Measurements from ENCODE around the gene DDX18.

- TF ChIP-seq CTCF (IDR thresholded peaks at IDR 0.05; ENCODE audit: extremely low read depth in 1 of 2, insufficient read depth in 1 of 2, low read depth in 1 of 2, low read length in 2 of 2) (no peak), MYC (IDR thresholded peaks at IDR 0.05; ENCODE audit: low read depth, low read length) (no peak), POLR2AphosphoS5 (IDR thresholded peaks at IDR 0.05; ENCODE audit: insufficient read depth, low read depth, low read length) (no peak), EZH2 (IDR thresholded peaks at IDR 0.05; ENCODE audit: borderline replicate concordance, low read depth, low read length, severe bottlenecking) (no peak), POLR2A (IDR thresholded peaks at IDR 0.05; ENCODE audit: low read depth, low read length) (no peak), JUN (IDR thresholded peaks at IDR 0.05; ENCODE audit: borderline replicate concordance, insufficient read depth, insufficient read length, low read depth) (no peak), GATA2 (IDR thresholded peaks at IDR 0.05; ENCODE audit: insufficient read depth, insufficient read length, low read depth, low read length) (no peak), MAX (IDR thresholded peaks at IDR 0.05; ENCODE audit: insufficient read depth, insufficient read length) (no peak), FOS (IDR thresholded peaks at IDR 0.05; ENCODE audit: borderline replicate concordance, insufficient read depth, low read length) (no peak)
Observed at GRCh38 chr2:117853316-117853715, 38.8 kb downstream of the DDX18 start.
